Measurements from ENCODE around the gene RTEL1. TPM values are rescaled to one million over a fixed set of nuclear protein-coding genes. Genes with fewer than 3 reads are reported as not detected.
"Not testable (repeated sequence)": the region's sequence is repeated elsewhere in the genome, so short reads cannot be mapped to it uniquely, and the experiment has no call there.

RTEL1 gene
- total RNA-seq, 4 donors from 2014 or later = 28.2 to 62.4 (median 46.7) TPM

DNA sequence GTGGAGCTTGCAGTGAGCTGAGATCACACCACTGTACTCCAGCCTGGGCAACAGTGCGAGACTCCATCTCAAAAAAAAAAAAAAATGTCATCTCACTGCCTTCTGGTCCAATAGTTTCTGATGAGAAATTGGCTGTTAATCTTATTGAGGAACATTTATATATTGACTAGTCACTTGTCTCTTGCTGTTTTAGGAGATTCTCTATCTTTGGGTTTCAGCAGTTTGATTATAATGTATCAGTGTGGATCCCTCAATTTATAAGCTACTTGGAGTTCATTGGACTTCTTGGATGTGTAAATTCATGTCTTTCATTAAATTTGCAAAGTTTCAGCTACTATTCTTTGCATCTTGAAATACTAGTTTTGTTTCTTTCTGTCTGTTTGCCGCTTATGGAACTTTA is 60.9 kb downstream of the RTEL1 start:
- TF ChIP-seq, protein P1, sequence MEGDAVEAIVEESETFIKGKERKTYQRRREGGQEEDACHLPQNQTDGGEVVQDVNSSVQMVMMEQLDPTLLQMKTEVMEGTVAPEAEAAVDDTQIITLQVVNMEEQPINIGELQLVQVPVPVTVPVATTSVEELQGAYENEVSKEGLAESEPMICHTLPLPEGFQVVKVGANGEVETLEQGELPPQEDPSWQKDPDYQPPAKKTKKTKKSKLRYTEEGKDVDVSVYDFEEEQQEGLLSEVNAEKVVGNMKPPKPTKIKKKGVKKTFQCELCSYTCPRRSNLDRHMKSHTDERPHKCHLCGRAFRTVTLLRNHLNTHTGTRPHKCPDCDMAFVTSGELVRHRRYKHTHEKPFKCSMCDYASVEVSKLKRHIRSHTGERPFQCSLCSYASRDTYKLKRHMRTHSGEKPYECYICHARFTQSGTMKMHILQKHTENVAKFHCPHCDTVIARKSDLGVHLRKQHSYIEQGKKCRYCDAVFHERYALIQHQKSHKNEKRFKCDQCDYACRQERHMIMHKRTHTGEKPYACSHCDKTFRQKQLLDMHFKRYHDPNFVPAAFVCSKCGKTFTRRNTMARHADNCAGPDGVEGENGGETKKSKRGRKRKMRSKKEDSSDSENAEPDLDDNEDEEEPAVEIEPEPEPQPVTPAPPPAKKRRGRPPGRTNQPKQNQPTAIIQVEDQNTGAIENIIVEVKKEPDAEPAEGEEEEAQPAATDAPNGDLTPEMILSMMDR (IDR thresholded peaks at IDR 0.05) = no peak
- 97 to 100% methylated on average over 2 of the region's 2 CpGs for WGBS, 2 donors
- Histone ChIP-seq H3K4me1 (no peaks in the 10 kb centered on the region), H3K27ac (no peak overlapping the region), H3K36me3 (peaks cover 0 to 97% (median 0%) of the 10 kb centered on the region in 3 donors), H3K4me3 (no peak overlapping the region), H3K27me3 (no peaks in the 10 kb centered on the region), H3K9me3 (peaks cover 0 to 46% (median 11%) of the 10 kb centered on the region in 4 donors)
- DNase-seq (ENCODE audit: low spot score in 2 of 2) = no peak

DNA sequence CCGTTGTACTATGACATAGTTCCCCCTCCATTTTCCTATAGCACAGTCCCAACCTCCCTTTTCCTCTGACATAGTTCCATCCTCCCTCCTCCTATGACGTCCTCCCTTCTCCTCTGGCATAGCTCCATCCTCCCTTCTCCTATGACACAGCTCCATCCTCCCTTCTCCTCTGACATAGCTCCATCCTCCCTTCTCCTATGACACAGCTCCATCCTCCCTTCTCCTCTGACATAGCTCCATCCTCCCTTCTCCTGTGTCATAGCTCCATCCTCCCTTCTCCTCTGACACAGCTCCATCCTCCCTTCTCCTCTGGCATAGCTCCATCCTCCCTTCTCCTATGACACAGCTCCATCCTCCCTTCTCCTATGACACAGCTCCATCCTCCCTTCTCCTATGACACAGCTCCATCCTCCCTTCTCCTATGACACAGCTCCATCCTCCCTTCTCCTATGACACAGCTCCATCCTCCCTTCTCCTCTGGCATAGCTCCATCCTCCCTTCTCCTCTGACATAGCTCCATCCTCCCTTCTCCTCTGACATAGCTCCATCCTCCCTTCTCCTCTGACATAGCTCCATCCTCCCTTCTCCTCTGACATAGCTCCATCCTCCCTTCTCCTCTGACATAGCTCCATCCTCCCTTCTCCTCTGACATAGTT is 65.0 kb downstream of the RTEL1 start:
- H3K27me3 ChIP-seq; DNase-seq (ENCODE audit: low spot score in 2 of 2); H3K4me1 ChIP-seq; H3K27ac ChIP-seq; H3K4me3 ChIP-seq: not testable (repeated sequence)
- peaks cover 0 to 88% (median 0%) of the 10 kb centered on the region in 3 donors for H3K36me3 ChIP-seq
- H3K9me3 ChIP-seq = peaks cover 0 to 44% (median 9%) of the 10 kb centered on the region in 4 donors
- 78 to 83% methylated on average over 2 of the region's 2 CpGs for WGBS, 2 donors

DNA sequence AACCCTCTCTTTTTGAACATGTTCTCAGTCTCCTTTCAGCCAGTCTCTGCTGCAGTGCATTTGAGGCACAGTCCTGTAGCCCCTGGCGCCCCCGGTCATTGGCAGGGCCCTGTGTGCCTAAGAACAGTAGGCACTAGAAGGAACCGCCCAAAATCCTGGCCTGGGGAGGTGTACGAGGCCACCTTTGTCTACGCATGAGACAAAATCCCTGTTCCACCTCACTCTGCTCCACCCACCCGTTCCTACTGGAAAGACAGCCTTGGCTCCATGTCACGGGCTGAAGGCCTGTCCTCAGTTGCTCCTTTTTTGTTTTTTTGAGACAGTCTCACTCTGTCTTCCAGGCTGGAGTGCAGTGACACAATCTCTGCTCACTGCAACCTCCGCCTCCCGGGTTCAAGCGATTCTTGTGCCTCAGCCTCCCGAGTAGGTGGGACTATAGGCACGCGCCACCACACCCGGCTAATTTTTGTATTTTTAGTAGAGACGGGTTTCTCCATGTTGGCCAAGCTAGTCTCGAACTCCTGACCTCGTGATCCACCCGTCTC is 72.1 kb downstream of the RTEL1 start:
- Histone ChIP-seq H3K9me3 (peaks cover 0 to 14% (median 3%) of the 10 kb centered on the region in 4 donors), H3K36me3 (peaks cover 0 to 59% (median 0%) of the 10 kb centered on the region in 3 donors)
- not testable (repeated sequence) for H3K4me3 ChIP-seq; H3K27ac ChIP-seq; DNase-seq (ENCODE audit: low spot score in 2 of 2); H3K4me1 ChIP-seq; H3K27me3 ChIP-seq
- WGBS, 2 donors = 96% methylated on average over 18 of the region's 18 CpGs

DNA sequence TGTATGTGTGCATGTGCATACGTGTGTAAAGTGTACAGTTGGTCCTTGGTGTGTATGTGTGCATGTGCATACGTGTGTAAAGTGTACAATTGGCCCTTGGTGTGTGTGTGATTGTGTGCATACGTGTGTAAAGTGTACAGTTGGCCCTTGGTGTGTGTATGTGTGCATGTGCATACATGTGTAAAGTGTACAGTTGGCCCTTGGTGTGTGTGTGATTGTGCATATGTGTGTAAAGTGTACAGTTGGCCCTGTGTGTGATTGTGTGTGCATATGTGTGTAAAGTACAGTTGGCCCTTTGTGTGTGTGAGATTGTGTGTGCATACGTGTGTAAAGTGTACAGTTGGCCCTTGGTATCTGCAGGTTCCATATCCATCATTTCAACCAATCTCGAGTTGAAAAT is 73.3 kb downstream of the RTEL1 start:
- TF ChIP-seq POLR2A (IDR thresholded peaks at IDR 0.05) (no peak), EP300 (IDR thresholded peaks at IDR 0.05) (no peak)
- TF ChIP-seq, protein P1 (IDR thresholded peaks at IDR 0.05) = no peak
- no peaks in the 10 kb centered on the region for H3K27me3 ChIP-seq
- H3K4me1 ChIP-seq = peaks cover 0 to 7% (median 2%) of the 10 kb centered on the region in 4 donors
- no peak overlapping the region for H3K4me3 ChIP-seq
- WGBS, 2 donors = 82 to 86% methylated on average over 5 of the region's 5 CpGs
- DNase-seq (ENCODE audit: low spot score in 2 of 2) = no peak
- no peak overlapping the region for H3K27ac ChIP-seq
- H3K36me3 ChIP-seq = peaks cover 0 to 59% (median 0%) of the 10 kb centered on the region in 3 donors
- peaks cover 0 to 3% (median 0%) of the 10 kb centered on the region in 4 donors for H3K9me3 ChIP-seq

DNA sequence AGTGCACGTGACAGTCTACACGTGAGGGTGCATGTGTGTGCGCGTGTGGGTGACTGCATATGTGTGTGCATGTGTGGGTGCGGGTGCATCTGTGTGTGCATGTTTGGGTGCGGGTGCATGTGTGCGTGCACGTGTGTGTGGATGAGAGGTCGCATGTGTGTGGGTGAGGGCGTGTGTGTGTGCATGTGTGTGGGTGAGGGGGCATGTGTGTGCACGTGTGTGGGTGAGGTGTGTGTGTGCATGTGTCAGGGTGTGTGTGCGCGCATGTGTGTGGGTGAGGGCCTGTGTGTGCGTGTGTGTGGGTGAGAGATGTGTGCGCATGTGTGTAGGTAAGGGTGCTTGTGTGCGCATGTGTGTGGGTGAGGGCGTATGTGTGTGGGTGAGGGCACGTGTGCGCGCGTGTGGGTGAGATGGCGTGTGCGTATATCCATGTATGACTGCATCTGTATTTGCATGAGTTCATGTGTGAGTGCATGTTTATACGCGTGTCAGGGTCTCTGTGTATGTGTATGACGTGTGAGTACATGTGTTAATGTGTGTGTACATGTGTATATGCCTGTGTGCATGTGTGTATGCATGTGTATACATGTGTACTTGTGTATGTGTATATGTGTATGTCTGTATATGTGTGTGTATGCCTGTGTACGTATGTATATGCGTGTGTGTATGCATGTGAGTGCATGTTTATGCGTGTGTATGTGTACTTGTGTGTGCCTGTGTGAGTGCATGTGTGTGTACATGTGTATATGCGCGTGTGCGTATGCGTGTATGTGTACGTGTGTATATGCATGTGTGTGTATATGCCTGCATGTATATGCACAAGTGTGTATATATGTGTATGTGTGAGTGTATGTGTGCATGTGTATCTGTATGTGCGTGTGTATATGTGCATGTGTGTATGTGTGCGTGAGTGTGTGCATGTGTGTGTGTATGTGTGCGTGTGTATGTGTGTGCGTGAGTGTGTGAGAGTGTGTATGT is 74.3 kb downstream of the RTEL1 start:
- 86 to 87% methylated on average over 37 to 38 of the region's 38 CpGs for WGBS, 2 donors
- H3K27me3 ChIP-seq = no peaks in the 10 kb centered on the region
- H3K36me3 ChIP-seq = peaks cover 0 to 58% (median 0%) of the 10 kb centered on the region in 3 donors

More for the DNA sequence above, 74.3 kb downstream of the RTEL1 start:
- Histone ChIP-seq H3K4me1 (peaks cover 0 to 14% (median 5%) of the 10 kb centered on the region in 4 donors), H3K4me3 (no peak overlapping the region), H3K9me3 (no peaks in the 10 kb centered on the region), H3K27ac (no peak overlapping the region)
- no peak for TF ChIP-seq POLR2A (IDR thresholded peaks at IDR 0.05)
- TF ChIP-seq, protein P1 (IDR thresholded peaks at IDR 0.05) = no peak
- no peak for TF ChIP-seq EP300 (IDR thresholded peaks at IDR 0.05)
- no peak for DNase-seq (ENCODE audit: low spot score in 2 of 2)

Data from tibial nerve (tissue), 4 donors.